ENCODE results near the gene HOXA13. TPM values are rescaled to one million over a fixed set of nuclear protein-coding genes. Genes with fewer than 3 reads are reported as not detected.

The HOXA13 gene
- total RNA-seq, 1 donor from 2014 or later: under 0.01 TPM

DNA sequence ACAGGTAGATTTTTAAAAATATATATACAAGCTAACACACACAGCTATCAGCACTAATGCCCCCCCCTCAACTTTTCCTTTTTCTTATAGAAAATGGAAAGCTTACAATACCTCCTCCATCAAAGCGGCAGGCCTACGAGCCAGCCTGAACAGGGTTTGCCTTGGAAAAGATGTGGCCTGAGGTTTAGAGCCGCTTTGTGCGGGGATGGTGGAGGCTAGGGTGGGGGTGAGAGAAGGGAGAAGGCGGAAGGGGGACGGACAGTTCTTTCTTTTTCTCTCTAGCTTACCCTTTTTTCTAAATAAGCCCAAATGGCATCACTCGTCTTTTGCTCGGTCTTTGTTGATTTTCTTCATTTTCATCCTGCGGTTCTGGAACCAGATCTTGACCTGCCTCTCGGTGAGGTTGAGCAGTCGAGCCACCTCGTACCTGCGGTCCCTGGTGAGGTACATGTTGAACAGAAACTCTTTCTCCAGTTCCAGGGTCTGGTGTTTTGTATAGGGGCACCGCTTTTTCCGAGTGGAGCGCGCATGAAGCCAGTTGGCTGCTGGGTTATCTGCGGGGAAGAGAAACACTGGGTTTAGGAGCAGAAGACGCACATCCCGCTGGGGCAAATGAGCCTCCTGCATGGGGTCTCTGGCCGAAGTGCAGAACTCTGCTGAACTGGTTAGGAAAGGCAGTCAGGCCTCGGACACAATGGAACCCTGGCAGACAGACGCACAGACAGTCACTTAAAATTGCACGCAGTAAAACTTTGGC, 36.4 kb downstream of the HOXA13 start:
- no peaks in the 10 kb centered on the region for H3K36me3 ChIP-seq (ENCODE audit: control insufficient read depth, insufficient read depth, low read length)
- H3K27me3 ChIP-seq (ENCODE audit: control insufficient read depth, insufficient read depth, low read length): peaks cover 78% of the 10 kb centered on the region
- DNase-seq (ENCODE audit: low read depth) (no peak), FAIRE-seq (no peak)
- no peak overlapping the region for H3K4me3 ChIP-seq (ENCODE audit: low read depth, low read length)
- TF ChIP-seq, protein P1, sequence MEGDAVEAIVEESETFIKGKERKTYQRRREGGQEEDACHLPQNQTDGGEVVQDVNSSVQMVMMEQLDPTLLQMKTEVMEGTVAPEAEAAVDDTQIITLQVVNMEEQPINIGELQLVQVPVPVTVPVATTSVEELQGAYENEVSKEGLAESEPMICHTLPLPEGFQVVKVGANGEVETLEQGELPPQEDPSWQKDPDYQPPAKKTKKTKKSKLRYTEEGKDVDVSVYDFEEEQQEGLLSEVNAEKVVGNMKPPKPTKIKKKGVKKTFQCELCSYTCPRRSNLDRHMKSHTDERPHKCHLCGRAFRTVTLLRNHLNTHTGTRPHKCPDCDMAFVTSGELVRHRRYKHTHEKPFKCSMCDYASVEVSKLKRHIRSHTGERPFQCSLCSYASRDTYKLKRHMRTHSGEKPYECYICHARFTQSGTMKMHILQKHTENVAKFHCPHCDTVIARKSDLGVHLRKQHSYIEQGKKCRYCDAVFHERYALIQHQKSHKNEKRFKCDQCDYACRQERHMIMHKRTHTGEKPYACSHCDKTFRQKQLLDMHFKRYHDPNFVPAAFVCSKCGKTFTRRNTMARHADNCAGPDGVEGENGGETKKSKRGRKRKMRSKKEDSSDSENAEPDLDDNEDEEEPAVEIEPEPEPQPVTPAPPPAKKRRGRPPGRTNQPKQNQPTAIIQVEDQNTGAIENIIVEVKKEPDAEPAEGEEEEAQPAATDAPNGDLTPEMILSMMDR (IDR thresholded peaks at IDR 0.05; ENCODE audit: insufficient read depth, low read length, severe bottlenecking): no peak

DNA sequence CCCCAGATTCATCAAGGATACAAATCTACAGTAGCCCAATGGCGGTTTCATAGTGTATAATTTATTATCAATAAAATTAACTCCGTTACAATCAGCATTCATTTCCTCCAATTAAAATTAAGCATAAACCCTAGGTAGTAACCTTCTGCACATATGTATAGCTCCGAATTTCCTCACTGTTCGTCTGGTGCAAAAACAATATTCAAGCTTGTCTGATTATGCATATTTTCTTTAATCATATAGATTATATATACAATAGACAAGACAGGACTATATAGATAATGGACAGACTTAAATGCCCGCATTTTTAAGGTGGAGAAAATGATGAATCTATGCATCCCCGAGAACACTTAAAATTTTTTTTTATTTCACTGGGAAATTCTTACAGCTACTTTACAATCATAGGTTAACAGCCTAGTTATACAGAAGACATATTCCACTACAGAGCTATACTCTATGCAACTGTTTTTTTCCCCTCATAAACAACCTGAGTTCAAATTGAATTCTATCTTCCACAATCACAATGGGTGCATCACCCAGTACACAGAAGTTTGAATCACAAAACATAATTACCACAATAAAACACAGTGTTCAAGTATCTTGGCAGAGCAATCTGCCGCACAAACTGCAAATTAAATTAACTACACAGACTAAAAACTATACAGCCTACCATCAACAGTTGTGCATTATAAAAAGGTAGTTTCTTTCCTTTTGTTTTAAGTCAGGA, 37.2 kb downstream of the HOXA13 start:
- no peak for DNase-seq (ENCODE audit: low read depth)
- FAIRE-seq: no peak
- Histone ChIP-seq H3K27me3 (ENCODE audit: control insufficient read depth, insufficient read depth, low read length) (peaks cover 78% of the 10 kb centered on the region), H3K36me3 (ENCODE audit: control insufficient read depth, insufficient read depth, low read length) (no peaks in the 10 kb centered on the region), H3K4me3 (ENCODE audit: low read depth, low read length) (no peak overlapping the region)
- TF ChIP-seq, protein P1 (IDR thresholded peaks at IDR 0.05; ENCODE audit: insufficient read depth, low read length, severe bottlenecking): no peak

DNA sequence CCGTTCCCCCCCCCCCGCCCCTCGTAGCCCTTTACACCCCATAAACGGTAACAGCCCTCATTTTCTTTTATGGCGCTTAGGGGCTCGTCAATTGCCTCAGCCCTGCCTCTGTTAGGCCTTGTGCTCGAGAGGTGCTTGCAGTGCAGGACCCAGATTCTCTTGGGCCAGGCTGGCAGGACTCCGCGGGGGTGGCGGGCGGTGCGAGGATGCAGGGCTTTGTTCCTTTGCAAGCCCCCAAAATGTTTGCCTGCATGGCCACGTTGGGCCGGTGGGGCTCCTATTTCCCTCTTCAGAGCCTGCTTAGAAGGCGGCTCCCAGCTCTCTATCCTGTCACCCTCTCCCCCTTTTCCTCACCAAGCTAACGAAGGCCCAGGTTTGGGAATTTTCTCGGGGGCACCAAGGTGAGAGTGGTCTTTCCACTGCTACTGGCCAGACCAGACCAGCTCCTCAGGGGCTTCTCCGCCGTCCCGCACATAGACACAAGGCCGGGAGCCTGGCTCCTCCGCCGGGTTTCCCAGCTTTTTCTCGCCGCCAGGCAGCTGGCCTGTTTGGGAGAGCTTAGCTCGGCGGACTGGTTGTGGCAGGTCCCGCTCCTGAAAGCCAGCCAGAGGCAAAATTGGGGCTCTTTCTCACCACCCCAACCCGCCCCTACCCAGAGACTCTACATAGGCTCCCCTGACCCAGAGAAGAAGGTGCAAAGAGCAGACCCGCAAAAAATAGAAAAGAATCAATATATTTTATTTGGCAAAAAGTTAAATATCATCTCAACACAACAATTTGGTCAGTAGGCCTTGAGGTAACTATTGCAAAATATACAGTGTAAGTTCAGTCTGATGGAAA, 38.0 kb downstream of the HOXA13 start:
- DNase-seq (ENCODE audit: low read depth) (no peak), FAIRE-seq (no peak)
- H3K27me3 ChIP-seq (ENCODE audit: control insufficient read depth, insufficient read depth, low read length): peaks cover 77% of the 10 kb centered on the region
- H3K4me3 ChIP-seq (ENCODE audit: low read depth, low read length): no peak overlapping the region
- no peaks in the 10 kb centered on the region for H3K36me3 ChIP-seq (ENCODE audit: control insufficient read depth, insufficient read depth, low read length)
- TF ChIP-seq, protein P1 (IDR thresholded peaks at IDR 0.05; ENCODE audit: insufficient read depth, low read length, severe bottlenecking): no peak

DNA sequence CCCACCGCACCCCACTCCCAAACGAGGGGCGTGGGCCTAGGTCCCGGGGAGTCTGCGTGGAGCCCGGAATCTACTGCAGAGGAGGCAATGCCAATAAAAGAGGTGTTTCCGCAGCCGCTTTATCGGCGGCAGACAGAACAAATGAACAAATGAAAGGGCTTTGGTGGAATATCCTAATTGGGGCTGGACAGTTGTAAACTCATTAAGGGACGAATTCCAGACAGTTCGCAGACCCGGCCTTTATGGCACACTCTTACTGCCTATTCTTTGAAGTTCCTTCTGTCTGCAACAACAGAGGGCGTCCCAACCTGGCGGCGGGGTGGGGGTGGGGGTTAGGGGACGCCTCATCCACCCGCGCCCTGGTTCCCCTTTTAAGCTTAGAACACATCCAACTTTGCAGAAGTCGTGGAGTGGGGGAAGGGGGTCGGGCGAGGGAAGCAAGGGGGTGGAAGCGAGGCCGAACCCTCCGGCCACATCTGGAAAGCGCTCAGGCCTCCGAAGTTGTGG, 38.6 kb downstream of the HOXA13 start:
- DNase-seq (ENCODE audit: low read depth) (no peak), FAIRE-seq (no peak)
- Histone ChIP-seq H3K36me3 (ENCODE audit: control insufficient read depth, insufficient read depth, low read length) (no peaks in the 10 kb centered on the region), H3K27me3 (ENCODE audit: control insufficient read depth, insufficient read depth, low read length) (peaks cover 76% of the 10 kb centered on the region), H3K4me3 (ENCODE audit: low read depth, low read length) (peak overlapping the region; percentile 32)
- TF ChIP-seq, protein P1 (IDR thresholded peaks at IDR 0.05; ENCODE audit: insufficient read depth, low read length, severe bottlenecking): no peak

DNA sequence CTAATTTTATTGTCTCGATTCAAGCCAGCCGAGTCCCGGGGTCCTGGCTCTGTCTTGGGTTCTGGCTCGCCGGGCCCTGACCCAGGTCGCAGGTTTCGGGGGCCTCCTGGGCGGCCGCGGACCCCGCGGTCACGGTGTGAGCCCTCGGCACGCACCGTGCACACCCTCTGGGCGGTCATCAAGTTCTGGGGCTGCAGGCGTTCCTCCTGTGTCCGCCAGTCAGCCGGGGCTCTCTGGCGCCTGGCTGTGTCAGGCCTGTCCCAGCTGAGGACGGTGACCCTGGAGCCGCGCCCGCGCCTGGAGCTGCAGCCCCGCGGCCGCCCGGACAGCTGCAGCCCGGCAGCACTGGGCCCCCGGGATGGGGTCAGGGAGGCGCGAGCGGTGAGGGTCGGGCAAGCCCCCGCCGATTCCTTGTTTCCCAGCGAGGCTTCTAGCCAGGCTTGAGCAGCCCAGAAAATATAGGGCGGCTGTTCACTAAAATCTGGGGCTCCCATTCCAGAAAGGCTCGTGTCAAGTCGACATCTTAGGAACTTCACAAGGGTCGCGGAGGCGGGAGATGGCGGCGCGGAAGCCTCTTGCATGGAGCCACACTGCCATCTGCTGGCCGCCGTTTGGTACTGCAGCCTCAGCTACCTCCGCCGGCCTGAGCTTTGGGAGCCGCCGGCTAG, 39.2 kb downstream of the HOXA13 start:
- DNase-seq (ENCODE audit: low read depth) (peak; percentile 29), FAIRE-seq (no peak)
- Histone ChIP-seq H3K27me3 (ENCODE audit: control insufficient read depth, insufficient read depth, low read length) (peaks cover 76% of the 10 kb centered on the region), H3K36me3 (ENCODE audit: control insufficient read depth, insufficient read depth, low read length) (no peaks in the 10 kb centered on the region), H3K4me3 (ENCODE audit: low read depth, low read length) (peak overlapping the region; percentile 32)
- TF ChIP-seq, protein P1 (IDR thresholded peaks at IDR 0.05; ENCODE audit: insufficient read depth, low read length, severe bottlenecking): peak; percentile 97
